NT2/D1 (cell line): Measurements from ENCODE around the gene BRPF3.

ENCODE experiments used
- SUZ12 ChIP-seq: IDR thresholded peaks from 2 replicates; pipeline ENCODE4 v1.6.1; 2011; ENCODE audit not compliant: insufficient read length, insufficient read depth; ENCODE audit errors: extremely low read depth
- YY1 ChIP-seq: IDR thresholded peaks from 2 replicates; pipeline ENCODE4 v1.6.1; 2011; ENCODE audit not compliant: insufficient read length, insufficient read depth
- ZNF274 ChIP-seq: IDR thresholded peaks from 2 replicates; pipeline ENCODE4 v1.6.1; 2011; ENCODE audit warnings: mild to moderate bottlenecking, low read depth, low read length

DNA sequence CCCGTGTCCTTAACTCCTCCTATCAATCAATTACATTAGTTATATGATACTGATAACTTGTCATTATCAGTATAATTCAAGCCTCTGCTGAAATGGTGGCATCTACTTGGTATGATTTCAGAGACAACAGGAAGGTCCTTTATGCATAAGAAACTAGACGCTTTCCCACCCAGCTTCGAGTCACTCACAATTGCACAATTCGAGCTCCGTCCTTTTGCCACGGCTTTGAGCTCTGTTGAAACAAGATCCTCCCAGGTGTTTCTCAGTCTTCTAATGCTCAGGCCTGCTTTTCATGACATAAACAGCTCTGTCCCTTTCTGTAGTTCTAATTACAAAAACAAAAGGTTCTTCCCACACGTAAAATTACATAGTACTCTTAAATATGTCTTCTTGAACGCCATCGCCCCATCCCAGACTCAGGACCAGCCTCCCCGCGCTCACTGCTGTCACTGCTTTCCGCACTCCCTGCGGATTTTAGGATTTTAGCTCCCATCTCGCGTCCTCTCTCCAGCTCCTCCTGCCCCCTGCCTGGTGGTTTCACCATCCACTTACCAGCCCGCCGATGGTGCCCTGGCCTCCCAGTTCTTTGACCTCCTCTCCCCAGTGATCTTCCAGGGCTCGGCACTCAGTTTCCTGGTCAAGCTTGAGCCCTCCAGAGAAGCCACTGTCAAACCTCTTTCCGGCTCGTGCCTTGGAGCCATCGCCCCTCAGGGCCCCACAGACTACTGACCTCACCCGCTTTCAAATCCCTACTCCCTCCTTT, 50.1 kb downstream of the BRPF3 start:
- TF ChIP-seq SUZ12 (no peak), YY1 (no peak), ZNF274 (no peak)
